Thyroid gland (tissue), 4 donors: ENCODE data around the gene MPZL1.
A peak's percentile ranks its signal among the peaks of the same experiment; 100 is the strongest.

Experiments
- POLR2A ChIP-seq, 2 donors: fragments of 450-650 bp; IDR thresholded peaks; one replicate each; pipeline ENCODE4 v1.6.1; 2017; ENCODE audit warnings: antibody characterized with exemption in 2 of 2, mild to moderate bottlenecking in 2 of 2, moderate library complexity in 1 of 2
- TF ChIP-seq, protein P1 (sequence below), 6 experiments: fragments of 200-600 bp in 3 of 6; fragments of 450-650 bp in 3 of 6; sonication (generic) in 3 of 6; IDR thresholded peaks; one replicate each; pipeline ENCODE4 v1.5.1; 2016 to 2019; ENCODE audit warnings: antibody characterized with exemption in 6 of 6, mild to moderate bottlenecking in 2 of 6, inconsistent platforms in 1 of 6, moderate library complexity in 1 of 6

DNA sequence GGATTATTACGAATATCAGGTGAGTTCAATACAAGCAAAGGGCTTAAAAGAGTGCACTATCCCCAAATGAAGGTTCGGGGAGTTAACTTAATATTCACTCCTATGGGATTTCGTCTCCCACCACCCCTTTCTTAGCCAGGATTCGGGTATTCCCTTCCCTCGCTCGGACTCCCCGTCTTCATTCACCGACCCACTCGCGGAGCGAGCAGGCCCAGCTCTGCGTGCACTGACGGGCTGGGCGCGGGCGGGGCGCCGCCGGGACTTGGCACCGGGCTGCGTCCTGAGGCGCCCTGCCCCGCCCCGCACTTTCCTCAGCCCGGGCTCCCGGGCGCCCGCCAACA, 7.7 kb upstream of the MPZL1 start:
- TF ChIP-seq, protein P1, sequence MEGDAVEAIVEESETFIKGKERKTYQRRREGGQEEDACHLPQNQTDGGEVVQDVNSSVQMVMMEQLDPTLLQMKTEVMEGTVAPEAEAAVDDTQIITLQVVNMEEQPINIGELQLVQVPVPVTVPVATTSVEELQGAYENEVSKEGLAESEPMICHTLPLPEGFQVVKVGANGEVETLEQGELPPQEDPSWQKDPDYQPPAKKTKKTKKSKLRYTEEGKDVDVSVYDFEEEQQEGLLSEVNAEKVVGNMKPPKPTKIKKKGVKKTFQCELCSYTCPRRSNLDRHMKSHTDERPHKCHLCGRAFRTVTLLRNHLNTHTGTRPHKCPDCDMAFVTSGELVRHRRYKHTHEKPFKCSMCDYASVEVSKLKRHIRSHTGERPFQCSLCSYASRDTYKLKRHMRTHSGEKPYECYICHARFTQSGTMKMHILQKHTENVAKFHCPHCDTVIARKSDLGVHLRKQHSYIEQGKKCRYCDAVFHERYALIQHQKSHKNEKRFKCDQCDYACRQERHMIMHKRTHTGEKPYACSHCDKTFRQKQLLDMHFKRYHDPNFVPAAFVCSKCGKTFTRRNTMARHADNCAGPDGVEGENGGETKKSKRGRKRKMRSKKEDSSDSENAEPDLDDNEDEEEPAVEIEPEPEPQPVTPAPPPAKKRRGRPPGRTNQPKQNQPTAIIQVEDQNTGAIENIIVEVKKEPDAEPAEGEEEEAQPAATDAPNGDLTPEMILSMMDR (IDR thresholded peaks at IDR 0.05), result no peak
- peak in 1 of 2 donors; percentile 58 for TF ChIP-seq POLR2A (IDR thresholded peaks at IDR 0.05)
